Measurements from ENCODE around the gene FBXO44. TPM values are rescaled to one million over a fixed set of nuclear protein-coding genes. Genes with fewer than 3 reads are reported as not detected.

FBXO44 gene
- total RNA-seq, 1 experiment from 2014 or later: 70.8 TPM

- Histone ChIP-seq H3K4me3 (ENCODE audit: low read depth in 2 of 2, low read length in 2 of 2) (no peak overlapping the region), H3K27me3 (ENCODE audit: control insufficient read depth, insufficient read depth, low read length) (no peaks in the 10 kb centered on the region), H3K4me1 (ENCODE audit: control insufficient read depth, insufficient read depth, low read length) (no peaks in the 10 kb centered on the region), H3K27ac (ENCODE audit: low read length) (no peak overlapping the region), H3K9me3 (ENCODE audit: control insufficient read depth, insufficient read depth, low read depth, low read length) (no peaks in the 10 kb centered on the region), H3K36me3 (ENCODE audit: control insufficient read depth, insufficient read depth, low read length) (no peaks in the 10 kb centered on the region)
- peak; percentile 48; the same call in 1 of the 2 replicates for ATAC-seq
- DNase-seq (ENCODE audit: low read depth, low spot score): no peak
- intact Hi-C loops (cut with micrococcal nuclease; ENCODE audit: unreplicated experiment): no loop called here
- no TSS peak for BruUV-seq (replicated peaks)
- ChIA-PET CTCF (no interaction called here), POLR2A (interaction anchor here (0.6 kb wide), 1 partner anchor 29 kb away, joined by 3 read pairs; no protein-coding TSS in a partner anchor)
- TF ChIP-seq TCF7L2 (IDR thresholded peaks at IDR 0.05; ENCODE audit: low read depth, low read length) (no peak), SIN3A (IDR thresholded peaks at IDR 0.05; ENCODE audit: borderline replicate concordance, insufficient read depth, low read depth, low read length) (no peak), CTCF (IDR thresholded peaks at IDR 0.05) (no peak), POLR2AphosphoS5 (IDR thresholded peaks at IDR 0.05; ENCODE audit: low read depth, low read length) (no peak), REST (IDR thresholded peaks at IDR 0.05; ENCODE audit: insufficient read depth in 1 of 2, low read depth in 2 of 2, low read length in 1 of 2) (no peak)
- in situ Hi-C loops (cut with HindIII; ENCODE audit: low pct_unique_long_range_greater_than_20kb, low sequenced_read_pairs): no loop called here
Measured at GRCh38 chr1:11622398-11622797, 32.3 kb upstream of the FBXO44 start.

- BruUV-seq (replicated peaks): no TSS peak
- TF ChIP-seq SIN3A (IDR thresholded peaks at IDR 0.05; ENCODE audit: borderline replicate concordance, insufficient read depth, low read depth, low read length): no peak
- H3K27ac ChIP-seq (ENCODE audit: low read length): no peak overlapping the region
- in situ Hi-C loops (cut with HindIII; ENCODE audit: low pct_unique_long_range_greater_than_20kb, low sequenced_read_pairs) (no loop called here), intact Hi-C loops (cut with micrococcal nuclease; ENCODE audit: unreplicated experiment) (no loop called here)
- no peaks in the 10 kb centered on the region for H3K4me1 ChIP-seq (ENCODE audit: control insufficient read depth, insufficient read depth, low read length)
- no peak overlapping the region for H3K4me3 ChIP-seq (ENCODE audit: low read depth in 2 of 2, low read length in 2 of 2)
- ChIA-PET POLR2A (no interaction called here), CTCF (no interaction called here)
- no peaks in the 10 kb centered on the region for H3K27me3 ChIP-seq (ENCODE audit: control insufficient read depth, insufficient read depth, low read length)
- no peaks in the 10 kb centered on the region for H3K36me3 ChIP-seq (ENCODE audit: control insufficient read depth, insufficient read depth, low read length)
- no peaks in the 10 kb centered on the region for H3K9me3 ChIP-seq (ENCODE audit: control insufficient read depth, insufficient read depth, low read depth, low read length)
- ATAC-seq: no peak
- no peak for DNase-seq (ENCODE audit: low read depth, low spot score)
Measured at GRCh38 chr1:11623702-11624101, 31.0 kb upstream of the FBXO44 start.

GRCh38 chr1:11626551-11626950, 28.1 kb upstream of the FBXO44 start:
- ATAC-seq (no peak), DNase-seq (ENCODE audit: low read depth, low spot score) (no peak)
- in situ Hi-C loops (cut with HindIII; ENCODE audit: low pct_unique_long_range_greater_than_20kb, low sequenced_read_pairs): no loop called here
- no TSS peak for BruUV-seq (replicated peaks)
- Histone ChIP-seq H3K4me1 (ENCODE audit: control insufficient read depth, insufficient read depth, low read length) (no peaks in the 10 kb centered on the region), H3K27ac (ENCODE audit: low read length) (no peak overlapping the region), H3K9me3 (ENCODE audit: control insufficient read depth, insufficient read depth, low read depth, low read length) (no peaks in the 10 kb centered on the region), H3K27me3 (ENCODE audit: control insufficient read depth, insufficient read depth, low read length) (no peaks in the 10 kb centered on the region; the same call in 1 of the 2 replicates), H3K36me3 (ENCODE audit: control insufficient read depth, insufficient read depth, low read length) (no peaks in the 10 kb centered on the region), H3K4me3 (ENCODE audit: low read depth in 2 of 2, low read length in 2 of 2) (no peak overlapping the region)
- no peak for TF ChIP-seq REST (IDR thresholded peaks at IDR 0.05; ENCODE audit: insufficient read depth in 1 of 2, low read depth in 2 of 2, low read length in 1 of 2)
- TF ChIP-seq SIN3A (IDR thresholded peaks at IDR 0.05; ENCODE audit: borderline replicate concordance, insufficient read depth, low read depth, low read length): no peak
- no peak for TF ChIP-seq CTCF (IDR thresholded peaks at IDR 0.05)
- TF ChIP-seq TCF7L2 (IDR thresholded peaks at IDR 0.05; ENCODE audit: low read depth, low read length): no peak
- TF ChIP-seq POLR2AphosphoS5 (IDR thresholded peaks at IDR 0.05; ENCODE audit: low read depth, low read length): no peak
- intact Hi-C loops (cut with micrococcal nuclease; ENCODE audit: unreplicated experiment): no loop called here
- ChIA-PET CTCF (no interaction called here), POLR2A (interaction anchor here (0.7 kb wide), 1 partner anchor 12 kb away, joined by 4 read pairs; no protein-coding TSS in a partner anchor)

Data from Panc1 (cell line).